OCI-LY7 (cell line): ENCODE data around the gene JPT2. TPM values are rescaled to one million over a fixed set of nuclear protein-coding genes. Genes with fewer than 3 reads are reported as not detected.

Source experiments
- BruUV-seq: library from RNA; stranded (reverse); fragments of 400-500 nt; replicated peaks from 2 replicates; lab custom pipeline; 2021; lab: Mats Ljungman, UMichigan
- CTCF ChIA-PET: fragments of 300-600 bp; sonication (Branson Sonifier 250); formaldehyde crosslinking; loops from one replicate; lab custom pipeline; 2022; ENCODE audit warnings: antibody characterized with exemption; ENCODE audit not compliant: unreplicated experiment; lab: Charles Lee
- POLR2A ChIA-PET: fragments of 300-600 bp; sonication (Branson Sonifier 250); formaldehyde crosslinking; loops from one replicate; lab custom pipeline; 2022; ENCODE audit warnings: antibody characterized with exemption; lab: Charles Lee
- DNase-seq: peaks from one replicate; pipeline ENCODE4 v3.0.0-alpha.2; 2015; ENCODE audit warnings: low spot score
- H2AFZ ChIP-seq: fragments of 200-600 bp; sonication (generic), shearing (Covaris generic); 2 replicates; pipeline ENCODE4 v1.6.1; 2014; ENCODE audit warnings: mild to moderate bottlenecking, antibody characterized with exemption, low read length, moderate library complexity
- H3K27ac ChIP-seq: fragments of 200-600 bp; sonication (generic); 2 replicates; pipeline ENCODE4 v1.5.1; 2014; ENCODE audit warnings: mixed run types, low read depth, mild to moderate bottlenecking, moderate library complexity, low read length, inconsistent platforms; ENCODE audit not compliant: poor library complexity, severe bottlenecking
- H3K36me3 ChIP-seq: fragments of 200-600 bp; sonication (generic); 2 replicates; pipeline ENCODE4 v1.6.1; 2014; ENCODE audit warnings: mild to moderate bottlenecking, antibody characterized with exemption, low read length, moderate library complexity, mixed read lengths; ENCODE audit not compliant: insufficient read depth
- H3K4me1 ChIP-seq: fragments of 200-600 bp; sonication (generic); 2 replicates; pipeline ENCODE4 v1.5.1; 2014; ENCODE audit warnings: mild to moderate bottlenecking, low read length; ENCODE audit not compliant: insufficient read depth, poor library complexity, severe bottlenecking
- H3K4me2 ChIP-seq: fragments of 200-600 bp; sonication (generic); 2 replicates; pipeline ENCODE4 v1.6.1; 2014; ENCODE audit warnings: mild to moderate bottlenecking, low read length
- H3K4me3 ChIP-seq: fragments of 200-600 bp; sonication (generic); 2 replicates; pipeline ENCODE4 v1.5.1; 2014; ENCODE audit warnings: mild to moderate bottlenecking, low read depth, low read length; ENCODE audit not compliant: poor library complexity, severe bottlenecking
- H3K79me2 ChIP-seq: fragments of 200-600 bp; sonication (generic); 2 replicates; pipeline ENCODE4 v1.6.1; 2016; ENCODE audit warnings: low read depth, mild to moderate bottlenecking, low read length, moderate library complexity, mixed read lengths; ENCODE audit not compliant: insufficient read depth
- H3K9me2 ChIP-seq: fragments of 200-600 bp; sonication (generic); 2 replicates; pipeline ENCODE4 v1.6.1; 2016; ENCODE audit warnings: mild to moderate bottlenecking, low read length, mixed read lengths; ENCODE audit not compliant: insufficient read depth
- H3K9me3 ChIP-seq: fragments of 200-600 bp; sonication (generic); 2 replicates; pipeline ENCODE4 v1.6.1; 2014; ENCODE audit warnings: mild to moderate bottlenecking, mixed run types, low read length, mixed read lengths
- H4K20me1 ChIP-seq: fragments of 200-600 bp; sonication (generic); 2 replicates; pipeline ENCODE4 v1.6.1; 2014; ENCODE audit warnings: mild to moderate bottlenecking, antibody characterized with exemption, low read length, moderate library complexity, mixed read lengths; ENCODE audit not compliant: insufficient read depth
- CTCF ChIP-seq: fragments of 200-600 bp; sonication (generic); conservative IDR thresholded peaks from 2 replicates; pipeline ENCODE4 v1.5.1; 2014; ENCODE audit warnings: mild to moderate bottlenecking, antibody characterized with exemption, low read length, moderate library complexity, mixed read lengths
- EZH2phosphoT487 ChIP-seq: fragments of 200-600 bp; sonication (generic); IDR thresholded peaks from 2 replicates; pipeline ENCODE4 v1.6.1; 2018; ENCODE audit warnings: low read depth, borderline replicate concordance, mild to moderate bottlenecking, mixed run types, antibody characterized with exemption, low read length, moderate library complexity, mixed read lengths
- intact Hi-C: fragments of 100-400 bp; cut with micrococcal nuclease; formaldehyde crosslinking; loops from one replicate; pipeline ENCODE4 v1.10.0; 2022; ENCODE audit not compliant: unreplicated experiment
- total RNA-seq, 2 experiments: library from RNA; depleted of rRNA in 1 of 2; stranded (reverse); fragments of >200 nt in 1 of 2; shearing (Covaris generic) in 1 of 2; gene quantifications; 2 replicates each; pipeline ENCODE4 v1.2.3, GENCODE V29; 2014 to 2022

Gene JPT2
- total RNA-seq, 2 experiments from 2014 or later: 67.4 to 75.2 TPM

- Histone ChIP-seq H2AFZ (no peak overlapping the region), H4K20me1 (peaks cover 4% of the 10 kb centered on the region; the same call in 1 of the 2 replicates), H3K4me2 (no peak overlapping the region), H3K4me1 (peaks cover 18% of the 10 kb centered on the region), H3K79me2 (peaks cover 18% of the 10 kb centered on the region), H3K9me2 (no peaks in the 10 kb centered on the region), H3K4me3 (no peak overlapping the region), H3K27ac (no peak overlapping the region), H3K9me3 (no peaks in the 10 kb centered on the region), H3K36me3 (peaks cover 59% of the 10 kb centered on the region)
- ChIA-PET POLR2A (no interaction called here), CTCF (no interaction called here)
- TF ChIP-seq CTCF (no peak), EZH2phosphoT487 (no peak)
- intact Hi-C loops: no loop called here
- no TSS peak for BruUV-seq
- no peak for DNase-seq
These were observed 3.1 kb upstream of the JPT2 start for GRCh38 chr16:1674751-1675664.

GRCh38 chr16:1676661-1677060 is 1.4 kb upstream of the JPT2 start:
- no TSS peak for BruUV-seq
- H2AFZ ChIP-seq: no peak overlapping the region
- H4K20me1 ChIP-seq: peaks cover 18% of the 10 kb centered on the region
- intact Hi-C loops: no loop called here
- DNase-seq: no peak
- H3K36me3 ChIP-seq: peaks cover 62% of the 10 kb centered on the region
- TF ChIP-seq EZH2phosphoT487 (no peak), CTCF (no peak)
- no peak overlapping the region for H3K4me3 ChIP-seq
- no peak overlapping the region for H3K27ac ChIP-seq
- CTCF ChIA-PET: no interaction called here
- POLR2A ChIA-PET: no interaction called here
- H3K9me2 ChIP-seq: no peaks in the 10 kb centered on the region
- H3K79me2 ChIP-seq: peaks cover 34% of the 10 kb centered on the region
- H3K9me3 ChIP-seq: no peaks in the 10 kb centered on the region
- H3K4me2 ChIP-seq: no peak overlapping the region
- H3K4me1 ChIP-seq: peaks cover 22% of the 10 kb centered on the region

GRCh38 chr16:1677339-1677738 is 740 bp upstream of the JPT2 start:
- intact Hi-C loops: no loop called here
- H3K27ac ChIP-seq: peak overlapping the region; percentile 24
- BruUV-seq: no TSS peak
- TF ChIP-seq EZH2phosphoT487 (no peak), CTCF (no peak)
- ChIA-PET POLR2A (interaction anchor here (0.6 to 0.9 kb wide), 4 partner anchors 28 to 188 kb away, joined by 3 to 12 read pairs (median 4); partner anchors contain the start of gene MAPK8IP3), CTCF (interaction anchor here (1.0 kb wide), 1 partner anchor 28 kb away, joined by 3 read pairs; the partner anchor contains the start of gene MAPK8IP3)
- H3K36me3 ChIP-seq: peaks cover 56% of the 10 kb centered on the region
- peaks cover 18% of the 10 kb centered on the region for H4K20me1 ChIP-seq
- peaks cover 39% of the 10 kb centered on the region for H3K79me2 ChIP-seq
- H3K9me2 ChIP-seq: no peaks in the 10 kb centered on the region
- no peak for DNase-seq
- peak overlapping the region; percentile 65 for H3K4me2 ChIP-seq
- peak overlapping the region; percentile 97 for H3K4me3 ChIP-seq
- H3K9me3 ChIP-seq: no peaks in the 10 kb centered on the region
- H3K4me1 ChIP-seq: peaks cover 22% of the 10 kb centered on the region
- peak overlapping the region; percentile 12; the same call in 1 of the 2 replicates for H2AFZ ChIP-seq
